Stimulated activated CD4-positive, alpha-beta T cell treated with anti-CD3 and anti-CD28 coated beads, Interleukin-15, amount 100 ng/mL, for 48 hours (primary cell): ENCODE data around the gene TPX2.

Experiments
- DNase-seq, 2 donors: peaks; one replicate each; pipeline ENCODE4 v3.0.0-alpha.2; 2020; ENCODE audit warnings: low read depth in 2 of 2

TPX2 gene

GRCh38 chr20:31705598-31706597, 33.2 kb upstream of the TPX2 start:
- no peak for DNase-seq

GRCh38 chr20:31706607-31707257, 32.4 kb upstream of the TPX2 start:
- no peak for DNase-seq

- no peak for DNase-seq
These were observed 31.9 kb upstream of the TPX2 start for GRCh38 chr20:31707258-31707615.

- DNase-seq, result no peak
These were observed 30.9 kb upstream of the TPX2 start for GRCh38 chr20:31707994-31708735.

GRCh38 chr20:31708736-31709534, 30.2 kb upstream of the TPX2 start:
- DNase-seq, result no peak

- no peak for DNase-seq
These were observed 29.2 kb upstream of the TPX2 start for GRCh38 chr20:31709939-31710338.

- DNase-seq, result no peak
These were observed 28.5 kb upstream of the TPX2 start for GRCh38 chr20:31710423-31711108.

GRCh38 chr20:31711179-31712111, 27.6 kb upstream of the TPX2 start:
- DNase-seq, result no peak

GRCh38 chr20:31712112-31712553, 27.0 kb upstream of the TPX2 start:
- DNase-seq, result no peak

GRCh38 chr20:31712564-31713311, 26.4 kb upstream of the TPX2 start:
- no peak for DNase-seq

GRCh38 chr20:31713312-31714273, 25.5 kb upstream of the TPX2 start:
- DNase-seq, result no peak

GRCh38 chr20:31715766-31716165, 23.3 kb upstream of the TPX2 start:
- DNase-seq, result no peak

GRCh38 chr20:31716351-31716750, 22.7 kb upstream of the TPX2 start:
- no peak for DNase-seq

- DNase-seq, result no peak
These were observed 22.1 kb upstream of the TPX2 start for GRCh38 chr20:31716818-31717477.

- no peak for DNase-seq
These were observed 21.4 kb upstream of the TPX2 start for GRCh38 chr20:31717478-31718201.

- DNase-seq, result no peak
These were observed 20.0 kb upstream of the TPX2 start for GRCh38 chr20:31718952-31719643.
